Body of pancreas (tissue), 4 donors: ENCODE measurements around the gene BMP4.

ENCODE experiments used
- POLR2A ChIP-seq, 3 donors: fragments of 450-650 bp; IDR thresholded peaks; one replicate each; pipeline ENCODE4 v1.6.1; 2016; ENCODE audit warnings: antibody characterized with exemption in 3 of 3, mild to moderate bottlenecking in 2 of 3
- TF ChIP-seq, protein P1 (sequence below), 7 experiments: fragments of 450-650 bp in 4 of 7; fragments of 200-600 bp in 3 of 7; sonication (generic) in 3 of 7; IDR thresholded peaks; one replicate each; pipeline ENCODE4 v1.5.1; 2016 to 2019; ENCODE audit warnings: antibody characterized with exemption in 7 of 7

DNA sequence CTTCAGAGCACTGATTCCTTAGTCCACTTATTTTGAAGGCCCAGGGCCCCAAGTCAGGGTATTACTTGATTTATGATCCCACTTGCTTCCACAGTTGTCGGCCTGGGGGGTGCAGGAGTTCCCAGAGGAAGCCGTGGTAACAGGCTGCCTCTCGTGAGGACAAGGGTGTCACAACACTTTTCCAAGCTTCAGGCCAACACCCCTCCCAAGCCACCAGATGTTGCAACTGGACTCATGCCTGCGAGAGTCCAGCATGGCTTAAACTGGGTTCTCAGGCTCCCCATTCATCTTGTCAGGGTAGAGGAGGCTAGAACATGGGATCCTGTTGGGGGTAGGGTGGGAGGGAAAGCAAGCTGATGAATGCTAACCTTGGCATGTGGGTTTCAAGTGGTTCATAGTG, 56.1 kb downstream of the BMP4 start:
- no peak for TF ChIP-seq POLR2A (IDR thresholded peaks at IDR 0.05)
- TF ChIP-seq, protein P1, sequence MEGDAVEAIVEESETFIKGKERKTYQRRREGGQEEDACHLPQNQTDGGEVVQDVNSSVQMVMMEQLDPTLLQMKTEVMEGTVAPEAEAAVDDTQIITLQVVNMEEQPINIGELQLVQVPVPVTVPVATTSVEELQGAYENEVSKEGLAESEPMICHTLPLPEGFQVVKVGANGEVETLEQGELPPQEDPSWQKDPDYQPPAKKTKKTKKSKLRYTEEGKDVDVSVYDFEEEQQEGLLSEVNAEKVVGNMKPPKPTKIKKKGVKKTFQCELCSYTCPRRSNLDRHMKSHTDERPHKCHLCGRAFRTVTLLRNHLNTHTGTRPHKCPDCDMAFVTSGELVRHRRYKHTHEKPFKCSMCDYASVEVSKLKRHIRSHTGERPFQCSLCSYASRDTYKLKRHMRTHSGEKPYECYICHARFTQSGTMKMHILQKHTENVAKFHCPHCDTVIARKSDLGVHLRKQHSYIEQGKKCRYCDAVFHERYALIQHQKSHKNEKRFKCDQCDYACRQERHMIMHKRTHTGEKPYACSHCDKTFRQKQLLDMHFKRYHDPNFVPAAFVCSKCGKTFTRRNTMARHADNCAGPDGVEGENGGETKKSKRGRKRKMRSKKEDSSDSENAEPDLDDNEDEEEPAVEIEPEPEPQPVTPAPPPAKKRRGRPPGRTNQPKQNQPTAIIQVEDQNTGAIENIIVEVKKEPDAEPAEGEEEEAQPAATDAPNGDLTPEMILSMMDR (IDR thresholded peaks at IDR 0.05) = no peak
